NCI-H1092 treated with DMSO at 0.1 percent for 48 hours (cell line): ENCODE measurements around the gene ETV7.

Source experiments
- DNase-seq: peaks from one replicate; lab custom pipeline; 2025; lab: John Stamatoyannopoulos, UW

ETV7 gene

GRCh38 chr6:36383606-36384005 lies 3.9 kb downstream of the ETV7 start:
- DNase-seq, result no peak

GRCh38 chr6:36382976-36383375 lies 4.5 kb downstream of the ETV7 start:
- no peak for DNase-seq

- DNase-seq, result no peak
These were observed 5.7 kb downstream of the ETV7 start for GRCh38 chr6:36381502-36382389.

DNA sequence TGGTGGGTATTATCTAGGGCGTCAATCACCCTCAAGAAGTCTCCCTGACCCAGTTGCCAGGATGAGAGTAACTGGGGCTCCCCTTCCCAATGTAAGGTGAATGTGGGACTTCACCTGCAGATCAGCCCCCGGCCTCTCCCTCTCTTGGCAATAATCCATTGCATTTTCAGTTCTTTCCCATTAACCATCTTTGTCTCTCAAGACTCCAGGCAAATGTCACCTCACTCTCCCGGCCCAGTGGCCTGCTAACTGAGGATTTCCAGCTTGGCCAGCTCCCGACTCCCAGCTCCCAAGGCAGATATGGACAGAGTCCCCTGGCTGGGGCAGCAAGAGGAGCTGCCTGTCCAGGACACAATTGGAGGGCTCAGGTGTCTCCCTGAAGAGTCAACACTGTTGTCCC lies 7.3 kb downstream of the ETV7 start:
- DNase-seq, result no peak

GRCh38 chr6:36378936-36379335 lies 8.5 kb downstream of the ETV7 start:
- DNase-seq, result no peak

DNA sequence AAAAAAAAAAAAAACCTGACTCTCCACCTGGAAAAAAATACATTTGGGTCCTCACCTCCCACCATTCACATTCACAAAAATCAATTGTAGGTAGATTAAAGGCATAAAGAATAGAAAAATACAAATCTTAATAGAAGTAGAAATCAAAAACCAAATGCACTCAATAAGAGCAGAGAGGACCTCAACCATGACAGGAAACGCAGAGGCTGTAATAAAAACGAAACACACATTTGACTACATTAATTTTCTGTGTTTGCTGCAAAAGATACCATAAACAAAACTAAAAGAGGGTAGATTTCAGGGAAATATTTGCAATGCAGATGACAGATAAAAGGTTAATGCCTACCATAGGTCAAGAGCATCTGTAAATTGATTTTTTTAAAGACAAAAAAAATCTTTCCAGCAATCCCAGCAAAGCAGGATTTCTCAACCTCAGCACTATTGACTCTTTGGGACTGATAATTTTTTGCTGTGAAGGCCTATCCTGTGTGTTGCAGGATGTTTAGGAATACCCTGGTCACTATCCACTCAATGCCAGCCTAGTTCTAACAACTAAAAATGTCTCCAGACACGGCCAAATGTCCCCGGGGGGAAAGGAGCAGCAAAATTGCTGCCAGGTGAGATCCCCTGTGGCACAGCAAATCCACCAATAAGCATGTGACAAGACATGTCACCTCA lies 9.1 kb downstream of the ETV7 start:
- no peak for DNase-seq

DNA sequence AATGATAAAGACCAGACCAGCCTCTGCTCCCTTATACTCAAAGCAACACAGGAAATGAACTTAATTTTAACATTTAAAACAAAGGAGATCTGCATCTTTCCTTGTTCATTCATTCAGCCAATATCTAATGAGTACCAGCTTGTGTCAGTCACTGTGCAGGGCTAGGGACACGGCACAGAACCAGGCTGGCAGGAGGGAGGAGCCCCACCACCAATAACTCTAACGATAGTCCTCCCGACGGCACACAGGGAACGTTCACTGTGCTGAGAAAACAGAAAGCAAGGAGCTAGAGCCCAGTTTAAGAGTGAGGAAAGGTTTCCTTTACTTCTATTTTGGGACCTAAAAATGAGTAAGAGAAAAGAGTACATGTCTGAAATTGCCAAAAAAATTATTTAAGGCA lies 9.9 kb downstream of the ETV7 start:
- no peak for DNase-seq

- DNase-seq, result no peak
These were observed 10.7 kb downstream of the ETV7 start for GRCh38 chr6:36376742-36377141.

DNA sequence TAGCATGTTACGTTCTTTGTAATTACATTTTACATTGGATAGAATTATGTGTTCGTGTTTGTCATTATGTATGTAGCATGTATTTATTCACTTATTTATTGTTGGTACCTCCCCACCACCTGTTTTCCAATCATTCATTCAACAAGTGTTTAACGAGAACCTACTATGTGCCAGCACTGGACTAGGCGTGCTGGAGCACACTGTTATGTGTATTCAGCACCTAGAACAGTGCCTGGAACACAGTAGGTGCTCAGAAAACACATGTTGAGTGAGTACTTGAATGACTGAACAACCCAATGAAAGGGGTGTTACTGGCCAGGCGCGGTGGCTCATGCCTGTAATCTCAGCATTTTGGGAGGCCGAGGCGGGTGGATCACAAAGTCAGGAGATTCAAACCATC lies 11.3 kb downstream of the ETV7 start:
- DNase-seq, result no peak

- no peak for DNase-seq
These were observed 11.8 kb downstream of the ETV7 start for GRCh38 chr6:36375644-36376155.

DNA sequence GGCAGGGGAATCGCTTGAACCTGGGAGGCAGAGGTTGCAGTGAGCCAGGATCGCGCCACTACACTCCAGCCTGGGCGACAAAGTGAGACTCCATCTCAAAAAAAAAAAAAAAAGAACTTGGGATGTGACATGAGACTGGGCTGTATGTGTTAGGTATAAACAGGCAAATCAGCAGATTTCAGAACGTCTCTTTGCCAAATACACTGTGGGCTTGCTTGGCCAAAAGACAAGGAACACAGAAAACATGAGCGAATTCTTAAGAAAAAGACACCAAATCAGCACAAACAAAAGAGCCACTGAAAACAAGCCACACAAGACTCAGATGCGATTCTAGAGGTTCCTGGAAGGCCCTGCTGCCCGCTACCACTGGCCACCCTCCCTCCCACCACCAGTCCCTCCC lies 12.5 kb downstream of the ETV7 start:
- no peak for DNase-seq

GRCh38 chr6:36374194-36374593 lies 13.3 kb downstream of the ETV7 start:
- DNase-seq, result no peak

DNA sequence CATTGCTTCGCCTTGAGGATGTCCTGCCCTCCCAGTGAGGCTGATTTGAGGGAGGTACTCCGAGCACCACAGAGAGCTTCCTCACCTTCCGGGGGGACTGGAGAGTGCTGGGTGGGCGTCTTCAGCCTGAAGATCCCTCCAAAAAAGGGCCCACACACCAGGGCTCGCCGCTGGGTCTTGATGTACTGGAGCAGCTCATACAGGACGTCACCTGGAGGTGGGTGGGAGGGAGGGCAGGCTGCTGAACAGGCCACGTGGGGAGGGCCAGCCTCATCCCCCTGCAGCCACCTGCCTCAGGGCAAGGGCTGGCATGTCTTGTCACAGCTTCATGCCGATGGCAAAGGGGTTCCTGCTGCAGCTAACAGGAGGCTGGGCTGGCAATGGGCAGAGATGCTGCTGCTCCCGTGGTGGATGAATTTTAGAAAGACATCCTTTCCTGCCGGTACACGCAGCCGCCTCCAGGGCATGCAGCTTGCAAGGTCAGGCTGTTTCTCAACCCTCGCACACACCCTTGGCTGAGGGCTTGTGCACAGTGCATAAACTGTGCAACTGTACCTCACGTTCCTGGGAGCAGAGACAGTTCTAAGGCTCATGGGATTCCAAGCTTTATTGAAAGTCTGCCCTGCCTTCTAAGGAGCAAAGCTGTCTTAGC lies 14.0 kb downstream of the ETV7 start:
- DNase-seq, result no peak

- DNase-seq, result no peak
These were observed 15.4 kb downstream of the ETV7 start for GRCh38 chr6:36372088-36372487.

DNA sequence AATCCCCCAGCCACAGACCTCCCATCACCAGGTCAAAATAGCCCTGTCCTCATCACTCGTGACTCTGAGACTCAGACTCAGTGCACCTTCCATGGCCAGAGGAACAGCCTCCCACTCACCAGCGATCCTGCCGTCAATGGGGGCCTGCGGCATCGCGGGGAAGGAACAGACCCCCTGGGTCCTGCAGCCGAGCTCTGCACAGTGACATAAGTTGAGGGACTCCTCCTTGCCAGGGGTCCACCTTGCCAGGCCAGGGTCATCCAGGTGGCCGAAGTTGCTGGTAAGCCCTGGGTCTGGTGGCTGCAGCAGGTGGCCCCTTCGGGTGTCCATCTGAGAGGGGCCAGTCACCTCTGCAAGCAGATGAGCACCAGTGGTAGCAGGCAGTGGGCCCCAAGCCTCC lies 16.3 kb downstream of the ETV7 start:
- no peak for DNase-seq

GRCh38 chr6:36370638-36371037 lies 16.8 kb downstream of the ETV7 start:
- DNase-seq, result no peak

- DNase-seq, result peak; percentile 31
These were observed 18.3 kb downstream of the ETV7 start for GRCh38 chr6:36368921-36369865.

- DNase-seq, result no peak
These were observed 19.0 kb downstream of the ETV7 start for GRCh38 chr6:36368421-36368820.

GRCh38 chr6:36367743-36368142 lies 19.7 kb downstream of the ETV7 start:
- DNase-seq, result no peak

DNA sequence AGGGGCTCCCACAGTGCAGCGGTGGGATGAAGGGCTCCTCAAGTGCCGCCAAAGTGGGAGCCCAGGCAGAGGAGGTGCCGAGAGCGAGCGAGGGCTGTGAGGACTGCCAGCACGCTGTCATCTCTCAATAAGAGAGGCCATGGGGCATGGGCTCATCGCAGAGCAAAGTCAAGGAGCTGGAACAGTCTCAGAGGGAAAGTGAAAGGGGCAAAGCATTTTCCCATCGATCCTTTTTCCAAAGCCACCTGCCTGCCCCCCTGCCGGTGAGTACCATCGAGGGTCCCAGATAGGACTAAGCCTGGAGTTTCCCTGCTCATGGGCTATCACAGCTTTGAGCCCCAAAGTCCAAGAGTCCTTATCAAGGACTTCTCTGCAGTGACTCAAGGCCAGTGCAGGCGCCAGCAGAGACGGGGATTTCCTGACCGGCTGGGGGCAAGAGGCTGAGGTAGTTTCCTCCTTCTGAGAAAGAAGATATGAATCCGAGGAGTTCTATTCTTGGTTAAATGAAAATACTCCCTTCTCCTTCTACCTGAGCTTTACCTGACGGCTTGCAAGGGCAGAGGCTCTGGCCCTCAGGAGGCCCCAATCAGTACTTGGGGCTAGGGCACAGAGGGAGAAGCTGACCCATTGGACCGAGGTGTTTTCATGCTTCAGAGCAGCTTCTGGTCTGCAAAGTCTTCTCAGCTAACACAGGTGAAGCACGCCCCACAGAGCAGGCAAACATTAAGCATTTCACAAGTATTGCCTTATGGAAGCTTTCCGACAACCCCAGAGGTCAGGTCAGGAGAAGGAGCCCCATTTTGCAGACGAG lies 22.6 kb downstream of the ETV7 start:
- DNase-seq, result no peak
